ELF-1 (cell line): ENCODE measurements around the gene HSD17B10.
"Not testable (repeated sequence)": the region's sequence is repeated elsewhere in the genome, so short reads cannot be mapped to it uniquely, and the experiment has no call there.

Experiments used
- DNase-seq: peaks from one replicate; pipeline ENCODE4 v3.0.0-alpha.2; 2016; ENCODE audit warnings: low read depth, low spot score

Gene HSD17B10

GRCh38 chrX:53433651-53434639, at the start of gene HSD17B10:
HSD17B10 (minus strand) TSS chrX:53434370; CDS start chrX:53434345, 25 bp downstream.
- peak; percentile 96 for DNase-seq

GRCh38 chrX:53483416-53483815, 49.2 kb upstream of the HSD17B10 start:
- DNase-seq = no peak

GRCh38 chrX:53481816-53482465, 47.8 kb upstream of the HSD17B10 start:
- DNase-seq = peak; percentile 70

- peak; percentile 37 for DNase-seq
Measured at GRCh38 chrX:53481093-53481492, 46.9 kb upstream of the HSD17B10 start.

GRCh38 chrX:53479301-53479700, 45.1 kb upstream of the HSD17B10 start:
- peak; percentile 50 for DNase-seq

GRCh38 chrX:53476371-53476770, 42.2 kb upstream of the HSD17B10 start:
- DNase-seq = no peak

- no peak for DNase-seq
Measured at GRCh38 chrX:53474707-53475106, 40.5 kb upstream of the HSD17B10 start.

- no peak for DNase-seq
Measured at GRCh38 chrX:53471346-53471745, 37.2 kb upstream of the HSD17B10 start.

- not testable (repeated sequence) for DNase-seq
Measured at GRCh38 chrX:53468659-53469058, 34.5 kb upstream of the HSD17B10 start.

GRCh38 chrX:53458082-53458481, 23.9 kb upstream of the HSD17B10 start:
- no peak for DNase-seq

- no peak for DNase-seq
Measured at GRCh38 chrX:53456254-53456653, 22.1 kb upstream of the HSD17B10 start.

- no peak for DNase-seq
Measured at GRCh38 chrX:53452812-53453211, 18.6 kb upstream of the HSD17B10 start.

- no peak for DNase-seq
Measured at GRCh38 chrX:53449632-53450031, 15.5 kb upstream of the HSD17B10 start.

- no peak for DNase-seq
Measured at GRCh38 chrX:53447441-53447840, 13.3 kb upstream of the HSD17B10 start.

GRCh38 chrX:53445977-53446376, 11.8 kb upstream of the HSD17B10 start:
- peak; percentile 72 for DNase-seq

GRCh38 chrX:53442322-53442631, 8.1 kb upstream of the HSD17B10 start:
- no peak for DNase-seq

- peak; percentile 95 for DNase-seq
Measured at GRCh38 chrX:53441531-53442321, 7.6 kb upstream of the HSD17B10 start.

- peak; percentile 61 for DNase-seq
Measured at GRCh38 chrX:53440621-53441517, 6.7 kb upstream of the HSD17B10 start.

GRCh38 chrX:53440101-53440500, 5.9 kb upstream of the HSD17B10 start:
- no peak for DNase-seq

GRCh38 chrX:53438832-53439230, 4.7 kb upstream of the HSD17B10 start:
- DNase-seq = no peak
